Neural cell (in vitro differentiated cells): Measurements from ENCODE around the gene PCP2.

Experiments
- CTCF ChIP-seq: fragments of 450-650 bp; IDR thresholded peaks from 2 replicates; pipeline ENCODE4 v1.5.1; 2014; ENCODE audit warnings: antibody characterized with exemption, mild to moderate bottlenecking, moderate library complexity; ENCODE audit not compliant: poor library complexity, severe bottlenecking
- RAD21 ChIP-seq: fragments of 450-650 bp; conservative IDR thresholded peaks from 2 replicates; pipeline ENCODE4 v1.6.1; 2014; ENCODE audit warnings: antibody characterized with exemption, mild to moderate bottlenecking, moderate library complexity

GRCh38 chr19:7607874-7608560 lies 25.5 kb downstream of the PCP2 start:
- TF ChIP-seq RAD21 = no peak
- TF ChIP-seq CTCF = no peak
